AG10803 (cell line): ENCODE data around the gene CACHD1.

Experiments
- DNase-seq: peaks from one replicate; pipeline ENCODE4 v3.0.0; 2010; ENCODE audit warnings: low read depth
- H3K4me3 ChIP-seq: 2 replicates; pipeline ENCODE4 v1.5.1; 2011; ENCODE audit warnings: mild to moderate bottlenecking, low read length, control low read depth
- TF ChIP-seq, protein P1 (sequence below): conservative IDR thresholded peaks from 2 replicates; pipeline ENCODE4 v1.5.1; 2011; ENCODE audit warnings: mild to moderate bottlenecking, low read length, control low read depth, inconsistent platforms

Gene CACHD1

DNA sequence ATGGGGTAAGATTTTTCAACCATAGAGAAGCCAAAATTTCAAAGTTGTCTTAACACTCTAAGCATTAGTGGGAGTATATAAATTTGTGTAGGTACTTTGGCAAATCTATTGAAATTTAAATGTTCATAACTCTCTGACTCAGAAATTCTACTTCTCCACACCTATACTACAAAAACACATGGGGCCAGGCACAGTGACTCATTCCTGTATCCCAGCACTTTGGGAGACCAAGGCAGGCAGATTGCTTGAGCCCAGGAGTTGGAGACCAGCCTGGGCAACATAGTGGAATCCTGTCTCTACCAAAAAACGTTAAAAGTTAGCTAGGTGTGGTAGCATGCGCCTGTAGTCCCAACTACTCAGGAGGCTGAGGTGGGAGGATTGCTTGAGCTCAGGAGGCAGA is 233.7 kb downstream of the CACHD1 start:
- DNase-seq, result no peak
- H3K4me3 ChIP-seq, result no peak overlapping the region
- TF ChIP-seq, protein P1, sequence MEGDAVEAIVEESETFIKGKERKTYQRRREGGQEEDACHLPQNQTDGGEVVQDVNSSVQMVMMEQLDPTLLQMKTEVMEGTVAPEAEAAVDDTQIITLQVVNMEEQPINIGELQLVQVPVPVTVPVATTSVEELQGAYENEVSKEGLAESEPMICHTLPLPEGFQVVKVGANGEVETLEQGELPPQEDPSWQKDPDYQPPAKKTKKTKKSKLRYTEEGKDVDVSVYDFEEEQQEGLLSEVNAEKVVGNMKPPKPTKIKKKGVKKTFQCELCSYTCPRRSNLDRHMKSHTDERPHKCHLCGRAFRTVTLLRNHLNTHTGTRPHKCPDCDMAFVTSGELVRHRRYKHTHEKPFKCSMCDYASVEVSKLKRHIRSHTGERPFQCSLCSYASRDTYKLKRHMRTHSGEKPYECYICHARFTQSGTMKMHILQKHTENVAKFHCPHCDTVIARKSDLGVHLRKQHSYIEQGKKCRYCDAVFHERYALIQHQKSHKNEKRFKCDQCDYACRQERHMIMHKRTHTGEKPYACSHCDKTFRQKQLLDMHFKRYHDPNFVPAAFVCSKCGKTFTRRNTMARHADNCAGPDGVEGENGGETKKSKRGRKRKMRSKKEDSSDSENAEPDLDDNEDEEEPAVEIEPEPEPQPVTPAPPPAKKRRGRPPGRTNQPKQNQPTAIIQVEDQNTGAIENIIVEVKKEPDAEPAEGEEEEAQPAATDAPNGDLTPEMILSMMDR, result no peak

DNA sequence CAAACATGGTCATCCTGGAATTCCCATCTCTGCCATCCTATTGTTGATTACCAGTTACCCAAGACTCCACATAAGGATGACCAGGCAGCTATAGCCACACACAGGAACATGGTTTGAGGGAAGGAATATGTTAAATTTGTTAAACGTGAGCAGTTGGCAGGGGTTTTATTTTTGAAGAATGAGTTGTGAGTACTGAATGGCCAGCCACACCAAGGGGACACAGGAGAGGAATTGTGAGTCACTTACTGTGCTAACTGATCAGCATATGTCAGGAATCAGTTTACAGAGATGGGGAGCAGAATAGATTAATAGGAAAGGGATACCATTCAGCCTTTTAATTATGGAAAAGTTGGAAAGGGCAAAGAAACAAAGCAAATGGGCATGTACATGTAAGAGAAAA is 235.7 kb downstream of the CACHD1 start:
- TF ChIP-seq, protein P1, result no peak
- no peak for DNase-seq
- no peak overlapping the region for H3K4me3 ChIP-seq

DNA sequence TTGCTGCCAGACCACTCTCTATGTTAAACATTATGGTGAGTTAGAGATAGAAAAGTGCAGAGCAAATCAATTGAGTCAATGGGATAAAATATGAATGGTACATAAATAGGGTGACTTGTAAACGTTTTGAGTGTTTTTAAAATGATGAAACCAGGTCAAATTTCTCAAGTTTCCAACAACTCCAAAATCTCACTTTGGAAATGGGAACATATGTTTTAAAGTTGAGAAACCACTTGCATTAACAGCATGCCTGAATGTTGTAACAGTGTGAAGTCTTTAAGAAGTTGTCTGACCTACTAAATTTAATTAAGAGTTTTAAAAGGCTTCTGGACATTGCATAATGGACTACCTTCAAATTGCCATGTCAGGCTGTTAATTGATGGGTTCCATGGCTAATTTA is 241.3 kb downstream of the CACHD1 start:
- TF ChIP-seq, protein P1, result no peak
- no peak for DNase-seq
- H3K4me3 ChIP-seq, result no peak overlapping the region

DNA sequence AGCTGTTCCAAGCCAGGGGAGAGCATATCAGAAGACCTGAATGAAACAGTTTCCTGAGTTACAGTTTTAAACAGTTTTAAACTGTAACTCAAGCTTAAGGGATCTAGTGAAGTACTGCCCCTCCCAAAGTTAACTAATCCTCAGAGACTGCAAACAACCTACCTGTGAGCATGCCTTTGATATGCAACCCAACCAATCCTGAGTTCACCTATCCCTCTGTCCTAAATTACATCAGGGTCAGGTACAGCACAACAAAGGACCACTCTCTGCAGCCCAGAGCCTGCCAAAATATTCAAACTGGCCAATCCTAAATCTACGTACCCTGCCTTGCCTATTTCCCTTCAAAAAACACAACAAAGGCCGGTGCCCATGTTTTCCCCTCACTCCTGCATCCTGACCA is 242.1 kb downstream of the CACHD1 start:
- no peak overlapping the region for H3K4me3 ChIP-seq
- DNase-seq, result no peak

DNA sequence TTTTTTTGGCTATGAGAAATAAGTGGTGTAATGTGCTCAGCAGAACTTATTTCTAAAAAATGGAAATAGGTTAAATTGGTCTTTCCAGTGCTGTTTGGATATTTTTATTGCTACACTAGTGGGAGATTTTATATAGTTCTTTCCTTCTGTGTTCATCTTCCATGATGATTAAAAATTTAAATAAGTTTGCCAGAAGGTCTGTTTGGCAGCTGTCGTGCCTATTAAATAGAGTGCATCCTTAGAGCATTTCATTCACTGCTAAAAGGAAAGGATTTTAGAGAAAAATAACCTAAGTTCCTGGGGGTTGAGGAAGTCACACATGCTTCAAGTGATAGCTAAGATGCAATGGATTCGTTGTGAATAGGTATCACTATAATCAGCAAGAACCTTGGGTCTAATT is 245.3 kb downstream of the CACHD1 start:
- no peak for DNase-seq
- H3K4me3 ChIP-seq, result no peak overlapping the region
- TF ChIP-seq, protein P1, result no peak

More for the DNA sequence above, 242.1 kb downstream of the CACHD1 start:
- TF ChIP-seq, protein P1, result no peak

DNA sequence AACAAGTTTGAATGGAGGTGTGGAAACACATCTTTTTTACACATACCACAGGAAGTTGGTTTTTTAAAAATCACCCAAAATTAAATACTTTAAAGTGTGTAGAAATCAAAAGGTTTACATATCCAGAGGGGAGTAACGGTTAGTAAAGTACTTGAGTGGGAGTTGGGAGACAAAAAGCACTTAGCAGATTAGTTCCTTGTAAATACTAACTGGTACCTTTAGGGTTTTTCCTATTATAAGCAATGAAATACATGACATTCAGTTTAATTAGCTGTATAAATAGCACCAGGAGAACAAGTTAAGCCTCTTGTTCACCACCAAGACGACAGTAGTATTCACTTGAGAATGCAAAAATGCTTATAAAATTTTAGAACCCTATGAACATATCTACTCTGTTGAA is 251.2 kb downstream of the CACHD1 start:
- TF ChIP-seq, protein P1, result no peak
- DNase-seq, result no peak
- H3K4me3 ChIP-seq, result no peak overlapping the region

DNA sequence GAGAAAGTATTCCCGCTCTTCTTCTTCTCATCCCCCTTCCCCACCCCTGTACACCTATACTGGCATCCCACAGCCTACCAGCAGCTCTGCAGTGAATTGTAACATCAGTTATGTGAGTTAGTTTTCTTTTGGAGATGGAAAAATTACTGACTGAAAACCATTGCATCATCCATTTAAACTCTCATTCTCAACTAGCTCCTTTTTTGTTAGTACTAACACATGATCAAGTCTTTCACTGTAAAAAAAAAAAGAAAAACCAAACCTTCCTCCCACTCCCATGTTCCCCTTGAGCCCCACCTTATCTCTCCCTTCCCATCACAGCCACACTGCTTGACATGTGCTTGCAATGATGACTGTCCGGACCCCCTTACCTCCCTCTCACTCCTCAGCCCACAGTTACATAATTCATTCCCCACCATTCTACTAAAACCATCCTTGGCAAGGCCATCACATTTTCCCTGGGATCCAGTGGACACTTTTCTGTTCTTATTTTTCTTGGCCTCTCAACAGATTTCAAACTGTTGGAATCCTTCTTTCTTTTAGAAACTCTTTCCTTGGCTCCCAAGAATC is 251.7 kb downstream of the CACHD1 start:
- TF ChIP-seq, protein P1, result no peak
- no peak overlapping the region for H3K4me3 ChIP-seq
- no peak for DNase-seq
